NCI-H510A treated with DMSO at 0.1 percent for 48 hours (cell line): ENCODE measurements around the gene ATF6.
"Not testable (repeated sequence)": the region's sequence is repeated elsewhere in the genome, so short reads cannot be mapped to it uniquely, and the experiment has no call there.

Experiments
- DNase-seq: peaks from one replicate; lab custom pipeline; 2025; lab: John Stamatoyannopoulos, UW

ATF6 gene

DNA sequence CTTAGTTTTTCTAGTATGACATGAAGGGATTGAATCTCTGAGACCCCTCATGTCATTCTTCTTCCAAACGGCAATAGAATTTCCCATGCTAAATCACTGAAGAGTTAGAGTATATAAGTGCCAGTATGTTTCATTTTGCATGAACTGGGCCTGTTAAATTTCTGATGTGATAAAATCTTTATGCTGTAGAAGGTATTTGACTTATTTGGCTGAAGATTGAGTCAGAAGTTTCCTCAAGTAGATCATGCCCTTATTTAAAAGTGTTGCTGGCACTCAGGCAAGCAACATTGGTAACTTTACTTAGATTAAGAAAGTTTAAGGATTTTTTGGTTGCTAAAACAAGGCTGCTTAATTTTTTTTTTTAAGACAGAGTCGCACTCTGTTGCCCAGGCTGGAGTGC, 13.3 kb downstream of the ATF6 start:
- no peak for DNase-seq

DNA sequence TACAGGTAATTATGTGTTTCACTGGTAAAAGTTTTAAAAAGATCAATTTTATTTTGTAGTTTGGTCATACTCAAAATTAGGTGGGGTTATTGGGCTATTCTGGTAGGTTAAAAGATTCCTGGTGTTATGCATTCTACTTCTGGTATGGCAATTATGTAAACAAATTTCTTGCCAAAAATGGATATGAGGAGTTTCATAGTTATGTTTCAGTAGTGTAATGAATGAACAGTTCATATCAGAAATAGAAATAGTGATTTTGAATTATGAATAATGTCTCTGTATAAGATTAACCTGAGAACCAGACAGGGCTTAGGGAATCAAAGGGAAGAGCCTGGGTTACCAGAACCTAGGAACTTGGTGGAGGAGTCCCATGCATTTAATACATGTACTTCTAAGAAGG, 15.9 kb downstream of the ATF6 start:
- DNase-seq: no peak

DNA sequence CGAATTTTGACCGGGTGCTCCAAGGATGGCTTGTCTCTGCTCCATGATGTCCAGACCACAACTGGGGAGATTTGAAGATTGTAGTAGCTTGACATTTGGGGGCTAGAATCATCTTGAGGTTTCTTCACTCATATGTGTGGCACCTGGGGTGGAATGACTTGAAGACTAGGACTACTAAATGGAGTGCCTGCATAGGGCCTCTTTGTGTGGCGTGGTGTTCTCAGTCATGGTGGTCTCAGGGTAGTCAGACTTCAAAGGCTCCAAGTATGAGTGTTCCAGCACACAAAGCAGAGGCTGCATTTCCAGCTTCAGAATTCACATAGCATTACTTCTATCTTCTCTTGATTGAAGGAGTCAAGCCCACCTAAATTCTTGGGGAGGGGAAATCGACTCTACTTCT, 16.8 kb downstream of the ATF6 start:
- DNase-seq: no peak

DNA sequence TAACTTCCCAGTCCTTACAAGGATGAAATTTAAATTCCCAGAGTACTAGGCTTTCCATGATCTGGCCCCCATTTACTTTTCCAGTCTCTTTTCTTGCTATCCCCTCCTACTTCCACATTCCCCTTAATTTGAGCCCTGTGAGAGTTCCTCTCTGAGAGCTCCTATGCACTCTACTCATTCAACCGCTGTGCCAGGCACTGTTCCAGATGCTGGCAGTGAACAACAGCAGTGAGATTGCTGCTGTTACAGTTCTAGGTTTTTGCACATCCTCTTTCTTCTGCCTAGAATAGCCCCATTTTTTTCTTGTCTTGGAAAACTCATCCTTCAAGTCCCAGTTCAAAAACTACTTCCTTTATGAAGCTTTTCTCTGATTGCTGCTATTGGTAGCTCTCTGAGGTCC, 18.8 kb downstream of the ATF6 start:
- no peak for DNase-seq

DNA sequence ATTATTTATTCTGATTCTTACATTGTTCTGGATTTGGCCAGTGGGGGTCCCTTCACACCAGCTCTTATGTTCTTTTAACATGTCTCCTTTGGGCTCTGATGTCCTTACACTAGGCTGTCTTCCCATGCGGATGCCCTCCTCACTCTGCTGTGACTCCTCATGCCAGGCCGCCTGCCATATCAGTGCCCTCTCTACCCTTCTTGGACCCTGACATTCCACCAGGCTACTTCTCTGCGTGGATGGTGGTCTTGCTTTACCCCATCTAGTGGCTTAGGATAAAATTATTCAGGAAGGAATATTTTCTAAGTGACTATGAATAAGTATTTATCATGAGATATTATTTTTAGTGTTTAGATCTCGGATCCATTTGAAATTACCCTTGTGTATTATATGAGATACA, 21.2 kb downstream of the ATF6 start:
- DNase-seq: no peak

DNA sequence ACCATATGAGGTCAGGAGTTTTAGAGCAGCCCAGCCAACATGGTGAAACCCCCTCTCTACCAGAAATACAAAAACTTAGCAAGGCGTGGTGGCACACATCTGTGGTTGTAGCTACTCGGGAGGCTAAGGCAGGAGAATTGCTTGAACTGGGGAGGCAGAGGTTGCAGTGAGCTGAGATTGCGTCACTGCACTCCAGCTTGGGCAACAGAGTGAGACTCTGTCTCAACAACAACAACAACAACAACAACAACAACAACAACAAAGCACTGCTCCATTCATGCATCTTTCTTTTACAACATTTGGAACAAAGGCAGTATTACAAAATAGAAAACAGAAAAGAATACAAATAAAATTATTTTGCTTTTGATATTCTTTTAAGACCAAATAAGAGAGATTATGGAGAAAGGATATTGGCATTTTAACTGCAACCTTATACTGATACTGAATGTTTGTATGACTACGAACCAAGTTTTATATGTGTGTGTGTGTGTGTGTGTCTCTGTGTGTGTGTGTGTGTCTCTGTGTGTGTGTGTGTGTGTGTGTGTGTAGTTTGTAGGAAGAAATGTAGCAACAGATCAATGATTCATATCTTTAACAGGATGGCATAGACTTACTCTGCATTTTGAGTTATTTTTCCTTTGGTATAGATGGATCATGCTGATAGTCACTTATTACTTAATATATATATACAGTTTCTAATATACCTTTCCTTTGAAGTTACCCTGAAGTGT, 24.6 kb downstream of the ATF6 start:
- no peak for DNase-seq

DNA sequence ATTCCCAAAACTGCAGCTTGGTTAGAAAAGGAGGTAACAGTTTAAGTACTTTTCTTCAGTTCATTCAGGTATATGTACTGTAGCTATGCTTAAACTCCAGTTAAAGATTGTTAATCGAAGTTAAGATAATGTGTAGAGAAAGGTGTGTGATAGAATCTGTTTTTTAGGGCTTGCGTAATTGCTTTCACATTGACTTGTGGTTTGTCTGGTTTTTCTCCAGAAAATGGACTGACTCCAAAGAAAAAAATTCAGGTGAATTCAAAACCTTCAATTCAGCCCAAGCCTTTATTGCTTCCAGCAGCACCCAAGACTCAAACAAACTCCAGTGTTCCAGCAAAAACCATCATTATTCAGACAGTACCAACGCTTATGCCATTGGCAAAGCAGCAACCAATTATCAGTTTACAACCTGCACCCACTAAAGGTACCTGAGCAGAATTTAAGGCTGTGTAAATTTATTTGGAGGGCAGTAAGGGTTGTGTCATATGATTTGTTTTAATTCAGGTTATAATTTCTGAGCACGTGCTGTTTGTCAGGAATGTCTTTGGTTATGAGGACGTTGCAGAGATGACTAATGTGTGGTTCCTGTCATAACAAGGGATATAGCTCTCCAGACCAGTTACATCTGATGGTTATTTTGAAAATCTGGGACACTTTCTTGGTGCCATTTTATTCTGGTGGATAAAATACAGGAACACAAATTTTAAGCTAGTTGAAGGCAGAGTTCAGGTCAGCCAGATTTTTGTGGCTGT, 26.0 kb downstream of the ATF6 start:
- no peak for DNase-seq

DNA sequence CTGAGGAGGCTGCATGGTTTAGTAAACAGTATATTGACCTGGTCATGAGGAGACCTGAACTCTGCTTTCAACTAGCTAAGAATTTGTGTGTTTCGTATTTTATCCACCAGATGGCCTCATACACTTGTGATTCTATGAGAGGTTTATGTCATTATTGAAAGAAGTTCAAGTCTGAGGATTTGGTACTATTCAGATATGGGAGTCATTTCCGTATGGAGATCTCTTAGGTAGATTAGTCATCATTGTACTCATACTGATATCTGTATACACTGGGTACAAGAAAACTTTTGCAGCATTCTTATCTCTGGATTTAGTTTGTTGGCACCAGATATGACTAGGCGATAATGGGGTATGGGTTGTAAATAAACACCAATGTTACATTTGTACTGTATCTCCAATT, 26.6 kb downstream of the ATF6 start:
- peak; percentile 75 for DNase-seq

DNA sequence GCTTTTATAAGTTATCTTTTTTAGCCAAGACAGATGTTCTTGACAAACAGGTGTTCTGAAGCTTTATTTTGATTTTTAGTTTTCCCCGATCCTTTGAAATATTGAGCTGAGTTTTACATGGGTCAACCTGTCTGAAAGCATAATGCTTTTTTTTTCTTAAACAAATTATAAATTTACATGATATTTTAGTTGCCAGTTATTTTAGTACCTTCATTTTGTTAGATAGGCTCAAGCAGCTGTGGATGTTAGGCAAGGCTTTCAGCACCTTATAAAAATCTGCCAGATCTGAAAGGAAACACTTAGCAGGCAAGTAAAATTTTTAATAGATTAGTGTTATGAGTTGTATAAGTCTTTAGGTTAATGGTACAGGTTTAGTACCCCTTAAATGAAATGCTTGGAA, 33.7 kb downstream of the ATF6 start:
- no peak for DNase-seq

DNA sequence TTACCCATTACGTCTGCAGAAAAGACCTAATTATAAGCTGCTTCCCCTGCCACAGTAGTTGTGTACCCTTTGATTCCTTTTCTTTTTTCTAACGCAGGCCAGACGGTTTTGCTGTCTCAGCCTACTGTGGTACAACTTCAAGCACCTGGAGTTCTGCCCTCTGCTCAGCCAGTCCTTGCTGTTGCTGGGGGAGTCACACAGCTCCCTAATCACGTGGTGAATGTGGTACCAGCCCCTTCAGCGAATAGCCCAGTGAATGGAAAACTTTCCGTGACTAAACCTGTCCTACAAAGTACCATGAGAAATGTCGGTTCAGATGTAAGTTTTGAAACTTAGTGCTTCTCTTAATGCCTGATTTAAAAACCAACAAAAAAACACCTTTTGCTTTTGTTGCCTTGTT, 35.8 kb downstream of the ATF6 start:
- DNase-seq: no peak

DNA sequence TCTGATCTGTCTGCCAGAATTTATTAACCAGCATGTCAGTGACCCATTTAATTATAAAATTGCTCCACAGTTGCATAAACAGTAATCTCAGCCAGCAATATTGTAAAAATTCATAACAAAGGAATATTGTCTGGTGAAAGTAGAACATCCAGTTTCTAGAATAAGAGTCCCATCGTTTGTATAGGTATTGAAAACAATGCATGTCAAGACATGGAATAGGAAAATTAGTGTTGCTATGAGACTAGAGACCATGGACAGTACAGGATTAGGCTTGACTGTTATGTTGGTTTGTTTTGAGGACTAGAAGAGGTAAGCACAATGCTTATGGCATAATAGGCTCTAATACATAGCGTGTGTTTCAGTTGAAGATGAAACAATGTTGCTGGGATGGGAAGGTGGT, 37.1 kb downstream of the ATF6 start:
- DNase-seq: no peak

DNA sequence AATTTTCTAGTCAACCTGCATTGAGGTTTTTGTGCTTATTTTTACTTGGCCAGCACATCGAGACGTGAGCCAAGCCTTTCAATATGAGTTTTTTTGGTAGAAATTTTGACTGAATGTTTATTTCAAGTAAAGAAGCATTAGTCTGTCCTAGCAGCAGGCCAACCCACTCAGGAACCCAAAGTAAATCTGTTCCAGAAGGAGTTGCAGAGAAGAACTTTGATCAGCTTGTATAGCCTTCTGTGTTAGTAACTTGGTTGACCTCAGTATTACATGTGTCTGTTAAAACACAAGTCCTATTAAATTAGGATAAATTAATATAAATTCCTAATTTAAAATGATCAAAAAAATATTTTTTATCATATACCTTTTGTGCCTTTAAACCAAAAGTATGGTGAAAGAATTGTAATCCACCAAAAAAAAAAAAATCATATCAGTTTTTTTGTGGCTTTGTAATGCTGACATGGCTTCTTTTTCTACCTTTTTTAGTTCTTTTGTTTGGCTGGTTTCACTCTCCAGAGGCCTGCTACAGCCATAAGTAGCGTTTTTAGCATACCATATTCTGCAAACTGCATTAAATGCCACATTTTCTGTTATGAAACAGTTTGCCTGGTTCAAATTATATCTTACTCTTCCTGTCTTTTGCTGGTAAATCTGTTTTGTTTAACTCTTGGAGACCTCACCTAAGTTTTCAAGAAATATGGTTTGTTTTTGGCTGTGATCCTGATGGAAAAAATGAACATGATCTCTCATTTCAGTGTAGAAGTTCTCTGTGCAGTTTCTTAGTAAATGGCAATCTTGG, 39.5 kb downstream of the ATF6 start:
- DNase-seq: no peak

DNA sequence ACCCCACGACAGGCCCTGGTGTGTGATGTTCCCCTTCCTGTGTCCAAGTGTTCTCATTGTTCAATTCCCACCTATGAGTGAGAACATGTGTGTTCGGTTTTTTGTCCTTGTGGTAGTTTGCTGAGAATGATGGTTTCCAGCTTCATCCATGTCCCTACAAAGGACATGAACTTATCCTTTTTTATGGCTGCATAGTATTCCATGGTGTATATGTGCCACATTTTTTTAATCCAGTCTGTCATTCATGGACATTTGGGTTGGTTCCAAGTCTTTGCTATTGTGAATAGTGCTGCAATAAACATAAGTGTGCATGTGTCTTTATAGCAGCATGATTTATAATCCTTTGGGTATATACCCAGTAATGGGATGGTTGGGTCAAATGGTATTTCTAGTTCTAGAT, 43.1 kb downstream of the ATF6 start:
- DNase-seq: not testable (repeated sequence)

DNA sequence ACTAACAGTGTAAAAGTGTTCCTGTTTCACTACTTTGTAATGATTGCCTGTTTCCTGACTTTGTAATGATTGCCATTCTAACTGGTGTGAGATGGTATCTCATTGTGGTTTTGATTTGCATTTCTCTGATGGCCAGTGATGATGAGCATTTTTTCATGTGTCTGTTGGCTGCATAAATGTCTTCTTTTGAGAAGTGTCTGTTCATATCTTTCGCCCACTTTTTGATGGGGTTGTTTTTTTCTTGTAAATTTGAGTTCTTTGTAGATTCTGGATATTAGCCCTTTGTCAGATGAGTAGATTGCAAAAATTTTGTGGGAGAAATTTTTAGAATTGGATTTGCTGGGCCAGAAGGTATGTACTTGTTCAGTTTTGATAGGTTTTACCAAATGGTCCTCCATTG, 43.5 kb downstream of the ATF6 start:
- not testable (repeated sequence) for DNase-seq

DNA sequence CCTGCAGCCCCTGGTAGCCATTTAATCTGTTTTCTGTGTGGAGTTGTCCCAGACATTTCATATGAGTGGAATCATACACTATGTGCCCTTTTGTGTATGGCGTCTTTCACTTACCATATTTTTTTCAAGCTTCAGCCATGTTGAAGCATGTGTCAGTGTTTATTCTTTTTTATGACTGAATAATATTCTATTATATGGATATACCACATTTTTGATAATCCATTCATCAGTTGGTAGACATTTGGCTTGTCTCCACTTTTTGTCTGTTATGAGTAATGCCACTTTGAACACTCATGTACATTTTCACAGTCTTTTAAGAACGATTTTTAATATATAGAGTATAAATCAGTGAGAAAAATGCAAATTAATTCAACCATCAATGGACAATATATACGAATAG, 44.7 kb downstream of the ATF6 start:
- DNase-seq: no peak

DNA sequence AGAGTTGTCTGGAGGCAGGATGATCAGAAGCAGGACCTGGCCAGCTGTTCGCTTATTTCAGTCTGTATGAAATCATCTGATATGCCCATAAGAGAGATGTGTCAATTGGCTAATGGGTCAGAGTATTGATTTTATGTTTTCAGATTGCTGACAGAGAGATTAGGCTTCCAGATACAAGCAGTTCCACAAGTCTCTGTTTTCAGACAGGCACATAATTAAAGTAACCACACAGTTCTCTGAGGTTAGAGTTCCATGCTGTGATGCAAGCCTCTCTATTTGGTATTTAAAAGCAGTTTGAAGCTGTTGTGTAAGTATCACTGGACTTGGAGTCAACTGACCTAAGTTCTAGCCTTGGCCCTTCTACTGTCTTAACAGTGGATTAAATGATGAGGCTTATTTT, 50.1 kb downstream of the ATF6 start:
- no peak for DNase-seq

DNA sequence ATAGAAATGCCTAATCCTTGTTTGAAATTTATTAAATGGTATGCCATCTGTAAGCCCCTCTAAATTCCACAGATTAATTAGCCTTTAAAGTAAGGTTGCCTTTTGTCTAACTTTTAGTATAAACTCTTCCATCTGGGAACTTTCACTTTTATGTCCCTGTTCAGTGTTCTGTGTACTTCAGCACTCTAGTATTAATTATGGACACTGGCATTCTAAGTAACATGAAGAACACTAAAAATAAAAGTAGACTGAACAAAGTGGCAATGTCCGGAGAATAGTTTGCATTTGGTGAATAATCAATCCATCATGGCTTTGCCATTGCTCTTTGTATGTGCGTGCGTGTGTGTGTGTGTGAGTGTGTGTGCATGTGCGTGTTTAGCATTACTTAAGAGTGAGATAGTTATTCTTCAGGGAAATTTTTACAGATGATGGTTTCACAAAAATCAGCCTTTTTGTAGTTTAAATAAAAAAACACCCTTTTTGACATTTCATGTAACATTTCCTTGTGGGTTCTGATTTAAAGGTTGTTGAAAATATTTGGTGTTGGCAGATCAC, 51.1 kb downstream of the ATF6 start:
- no peak for DNase-seq

DNA sequence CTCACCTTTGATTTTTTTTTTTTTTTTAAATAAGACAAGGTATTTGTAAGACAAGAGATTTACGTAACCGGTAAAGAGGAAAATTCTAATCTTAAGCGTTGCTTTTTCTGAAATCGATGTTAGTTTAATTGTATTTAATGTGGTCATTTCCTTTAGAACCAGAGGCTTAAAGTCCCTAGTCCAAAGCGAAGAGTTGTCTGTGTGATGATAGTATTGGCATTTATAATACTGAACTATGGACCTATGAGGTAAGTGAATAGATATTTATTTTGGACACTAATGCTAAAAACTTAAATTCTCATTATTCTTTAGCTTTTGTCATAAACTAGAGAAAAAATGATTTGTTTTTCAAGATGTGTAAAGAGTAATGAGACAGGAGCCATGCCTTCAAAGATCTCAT, 54.8 kb downstream of the ATF6 start:
- DNase-seq: no peak

DNA sequence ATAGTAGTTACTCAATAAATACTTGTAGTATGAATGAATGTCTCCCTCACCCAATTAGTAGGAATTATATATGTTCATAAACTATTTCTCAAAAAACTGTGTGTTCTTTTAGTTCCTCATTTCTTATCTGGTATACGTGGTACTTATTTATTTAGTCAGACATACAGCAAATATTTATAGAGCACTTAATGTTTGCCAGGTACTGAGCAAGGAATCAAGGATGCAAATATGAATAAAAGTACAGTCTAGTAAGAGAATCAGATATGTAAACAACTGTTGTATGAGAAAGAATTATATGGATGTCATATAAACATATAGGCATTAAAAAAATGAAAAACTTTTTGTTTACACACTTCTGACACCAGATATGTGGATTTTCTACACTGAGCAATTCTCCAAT, 58.5 kb downstream of the ATF6 start:
- no peak for DNase-seq

DNA sequence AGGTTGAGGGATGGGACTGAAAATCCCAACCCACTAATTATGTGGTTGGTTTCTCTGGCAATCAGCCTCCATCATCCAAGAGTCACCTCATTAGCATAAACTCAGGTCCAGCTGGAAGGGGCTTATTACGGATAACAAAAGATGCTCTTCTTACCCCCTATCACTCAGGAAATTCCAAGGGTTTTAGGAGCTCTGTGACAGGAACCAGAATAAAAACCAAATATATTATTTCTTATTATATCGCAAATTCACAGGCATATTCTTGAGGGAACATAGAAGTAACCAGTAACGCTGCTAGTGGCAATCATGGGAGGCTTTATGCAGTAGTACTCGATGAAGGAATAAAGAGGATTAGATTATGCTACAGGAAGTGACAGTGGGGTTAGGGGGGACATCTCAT, 59.7 kb downstream of the ATF6 start:
- DNase-seq: no peak

DNA sequence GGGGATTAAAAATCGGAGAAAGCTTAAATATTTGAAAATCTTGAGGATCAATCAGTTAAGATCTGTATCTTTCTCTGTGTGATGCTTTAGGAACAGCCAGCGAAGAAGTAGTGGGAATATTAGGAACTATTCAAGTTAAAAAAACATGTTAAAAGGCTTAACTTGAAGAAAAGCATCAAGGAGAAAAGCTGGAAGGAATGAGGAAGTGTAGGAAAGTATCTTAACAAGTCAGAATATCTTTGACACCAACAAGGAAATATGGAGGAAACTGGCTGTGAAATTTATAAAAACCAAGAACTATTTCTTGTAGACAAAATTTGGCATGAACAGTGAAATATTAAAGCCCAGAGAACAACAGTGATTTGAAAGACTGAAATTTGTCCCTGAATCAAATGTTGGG, 60.4 kb downstream of the ATF6 start:
- no peak for DNase-seq

DNA sequence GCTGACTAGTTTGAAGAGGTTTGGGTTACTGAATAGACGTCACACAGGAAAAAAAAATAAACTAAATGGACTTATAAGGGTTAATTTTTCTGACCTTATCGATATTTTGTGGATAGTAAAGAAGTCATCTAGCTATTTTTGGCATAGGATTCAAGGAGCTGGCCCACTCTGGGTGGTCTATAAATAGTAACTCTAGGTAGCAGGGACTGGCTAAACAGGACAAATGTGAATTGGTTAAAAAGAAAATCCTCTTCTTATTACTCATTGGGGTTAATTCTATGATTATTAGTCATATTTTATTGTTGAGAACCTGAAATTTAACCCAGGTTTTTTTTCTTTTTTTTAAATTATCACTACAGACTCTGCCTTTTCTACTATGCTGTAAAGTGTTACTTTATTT, 61.7 kb downstream of the ATF6 start:
- no peak for DNase-seq
